GM19043 (cell line): ENCODE measurements around the gene SH2D3A.

Source experiments
- ATAC-seq: cut with Tn5 transposase; IDR thresholded peaks from one replicate; pipeline ENCODE4 v1.9.1; 2021; ENCODE audit warnings: low read depth; ENCODE audit not compliant: unreplicated experiment

SH2D3A gene

GRCh38 chr19:6738787-6739389 lies 28.3 kb downstream of the SH2D3A start:
- no peak for ATAC-seq

GRCh38 chr19:6737873-6738786 lies 29.1 kb downstream of the SH2D3A start:
- ATAC-seq = no peak

GRCh38 chr19:6737284-6737872 lies 29.9 kb downstream of the SH2D3A start, which contains the start of gene GPR108:
GPR108 (minus strand) TSS chr19:6737580; CDS start chr19:6737576, 4 bp downstream.
- ATAC-seq = peak; percentile 67

- no peak for ATAC-seq
Measured at GRCh38 chr19:6736917-6737283, 30.3 kb downstream of the SH2D3A start.

GRCh38 chr19:6736169-6736916 lies 30.9 kb downstream of the SH2D3A start:
- ATAC-seq = no peak

- no peak for ATAC-seq
Measured at GRCh38 chr19:6735181-6735911, 31.9 kb downstream of the SH2D3A start.

- no peak for ATAC-seq
Measured at GRCh38 chr19:6734096-6734696, 33.0 kb downstream of the SH2D3A start.

GRCh38 chr19:6733338-6734095 lies 33.7 kb downstream of the SH2D3A start:
- ATAC-seq = no peak

GRCh38 chr19:6732803-6733337 lies 34.4 kb downstream of the SH2D3A start:
- no peak for ATAC-seq

GRCh38 chr19:6731822-6732221 lies 35.4 kb downstream of the SH2D3A start:
- no peak for ATAC-seq

- no peak for ATAC-seq
Measured at GRCh38 chr19:6730941-6731670, 36.1 kb downstream of the SH2D3A start.

- ATAC-seq = no peak
Measured at GRCh38 chr19:6730153-6730804, 37.0 kb downstream of the SH2D3A start.

- no peak for ATAC-seq
Measured at GRCh38 chr19:6729573-6730152, 37.6 kb downstream of the SH2D3A start.

GRCh38 chr19:6728346-6728745 lies 38.9 kb downstream of the SH2D3A start:
- no peak for ATAC-seq

GRCh38 chr19:6725513-6726231 lies 41.6 kb downstream of the SH2D3A start:
- no peak for ATAC-seq

- ATAC-seq = no peak
Measured at GRCh38 chr19:6724631-6725492, 42.4 kb downstream of the SH2D3A start.
